Gastrocnemius medialis (tissue), 4 donors: ENCODE results near the gene REXO4. TPM values are rescaled to one million over a fixed set of nuclear protein-coding genes. Genes with fewer than 3 reads are reported as not detected.

Source experiments
- ATAC-seq, 2 donors: fragments of 150-250 bp; one replicate each; pipeline ENCODE4 v1.9.1; 2016
- DNase-seq, 2 donors: peaks; one replicate each; pipeline ENCODE4 v3.0.0-alpha.2; 2019
- H3K27ac ChIP-seq, 4 donors: fragments of 200-600 bp; sonication (generic); 1 replicate in 1 of 4; 2 replicates in 3 of 4; pipeline ENCODE4 v1.5.1; 2016 to 2018; ENCODE audit warnings: mild to moderate bottlenecking in 2 of 4, moderate library complexity in 1 of 4
- H3K27me3 ChIP-seq, 3 donors: fragments of 200-600 bp; sonication (generic) in 2 of 3; 1 replicate in 1 of 3; 2 replicates in 2 of 3; pipeline versions ENCODE4 v1.5.1 to v1.6.0; 2016 to 2019; ENCODE audit warnings: mild to moderate bottlenecking in 1 of 3, moderate library complexity in 1 of 3
- H3K36me3 ChIP-seq, 2 donors: fragments of 200-600 bp; sonication (generic) in 1 of 2; one replicate each; pipeline ENCODE4 v1.5.1; 2017 to 2018
- H3K4me1 ChIP-seq, 2 donors: fragments of 200-600 bp; sonication (generic) in 1 of 2; one replicate each; pipeline ENCODE4 v1.5.1; 2016 to 2017; ENCODE audit warnings: mild to moderate bottlenecking in 2 of 2
- H3K4me3 ChIP-seq, 4 donors: fragments of 200-600 bp; sonication (generic) in 3 of 4; 1 replicate in 1 of 4; 2 replicates in 3 of 4; pipeline ENCODE4 v1.5.1; 2016 to 2019; ENCODE audit warnings: mild to moderate bottlenecking in 2 of 4
- H3K9me3 ChIP-seq, 3 donors: fragments of 200-600 bp; sonication (generic) in 2 of 3; 1 replicate in 1 of 3; 2 replicates in 2 of 3; pipeline ENCODE4 v1.5.1; 2016 to 2019
- POLR2A ChIP-seq, 2 donors: fragments of 450-650 bp; IDR thresholded peaks; one replicate each; pipeline ENCODE4 v1.6.1; 2017; ENCODE audit warnings: antibody characterized with exemption in 2 of 2, mild to moderate bottlenecking in 2 of 2, moderate library complexity in 2 of 2
- in situ Hi-C, 4 donors: fragments of 200-750 bp; cut with MboI; loops; one replicate each; pipeline versions ENCODE4 v1.15.0 to v1.8.0; 2017; ENCODE audit warnings: low sequenced_read_pairs in 4 of 4
- intact Hi-C: fragments of 100-400 bp; cut with DNase I; formaldehyde crosslinking; loops from one replicate; pipeline ENCODE4 v1.15.1; 2023; ENCODE audit warnings: low total_unique reads
- total RNA-seq, 4 donors: library from RNA; depleted of rRNA; stranded (reverse); fragments of >200 nt; gene quantifications; one replicate each; pipeline versions ENCODE4 v1.1.0 to v1.2.3, GENCODE V29; 2016
- TF ChIP-seq, protein P1 (sequence below), 5 experiments: fragments of 450-650 bp in 3 of 5; fragments of 200-600 bp in 2 of 5; sonication (generic) in 2 of 5; IDR thresholded peaks in 4 of 5; conservative IDR thresholded peaks in 1 of 5; 1 replicate in 4 of 5; 2 replicates in 1 of 5; pipeline ENCODE4 v1.5.1; 2016 to 2019; ENCODE audit warnings: antibody characterized with exemption in 5 of 5, mild to moderate bottlenecking in 3 of 5, moderate library complexity in 3 of 5

REXO4 gene
- total RNA-seq, 4 donors from 2014 or later, result 26.1 to 42.5 (median 34.6) TPM

DNA sequence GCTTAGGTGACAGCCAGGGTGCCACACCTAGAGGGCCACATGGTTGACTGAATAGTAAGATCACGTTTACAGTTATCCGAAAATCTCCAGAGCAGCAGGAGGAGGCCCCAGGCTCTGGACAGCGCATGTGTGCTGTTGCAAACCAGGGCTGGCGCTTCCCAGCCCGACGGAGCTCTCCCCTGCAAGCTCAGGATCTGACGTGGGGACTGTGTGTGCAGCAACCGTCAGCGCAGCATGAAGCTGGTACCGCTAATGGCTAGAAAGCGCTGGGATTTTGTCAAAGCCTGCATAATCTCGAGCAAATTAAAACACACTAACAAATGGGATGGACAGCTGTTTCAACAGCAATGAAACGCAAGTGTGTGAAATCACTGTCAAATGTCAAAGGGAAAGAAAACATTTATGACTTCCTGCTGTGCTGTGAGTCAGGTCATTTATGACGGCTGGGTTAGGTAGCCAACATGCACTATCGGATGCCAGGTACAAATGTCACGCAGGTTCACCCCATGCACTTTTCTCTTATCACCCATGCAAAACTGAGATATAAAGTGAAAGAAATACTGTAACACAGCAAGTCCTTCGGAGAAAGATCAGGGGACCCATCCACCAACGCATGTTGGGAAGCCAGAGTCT is 49.4 kb downstream of the REXO4 start:
- in situ Hi-C loops, result no loop called here
- Histone ChIP-seq H3K4me3 (peak overlapping the region in 1 of 4 donors; percentile 10), H3K9me3 (no peaks in the 10 kb centered on the region), H3K27me3 (no peaks in the 10 kb centered on the region), H3K27ac (peak overlapping the region in 3 of 4 donors; percentile 12 to 56 (median 17)), H3K36me3 (peaks cover 0 to 38% of the 10 kb centered on the region in 2 donors), H3K4me1 (peaks cover 54 to 57% of the 10 kb centered on the region in 2 donors)
- no peak for TF ChIP-seq POLR2A (IDR thresholded peaks at IDR 0.05)
- TF ChIP-seq, protein P1, sequence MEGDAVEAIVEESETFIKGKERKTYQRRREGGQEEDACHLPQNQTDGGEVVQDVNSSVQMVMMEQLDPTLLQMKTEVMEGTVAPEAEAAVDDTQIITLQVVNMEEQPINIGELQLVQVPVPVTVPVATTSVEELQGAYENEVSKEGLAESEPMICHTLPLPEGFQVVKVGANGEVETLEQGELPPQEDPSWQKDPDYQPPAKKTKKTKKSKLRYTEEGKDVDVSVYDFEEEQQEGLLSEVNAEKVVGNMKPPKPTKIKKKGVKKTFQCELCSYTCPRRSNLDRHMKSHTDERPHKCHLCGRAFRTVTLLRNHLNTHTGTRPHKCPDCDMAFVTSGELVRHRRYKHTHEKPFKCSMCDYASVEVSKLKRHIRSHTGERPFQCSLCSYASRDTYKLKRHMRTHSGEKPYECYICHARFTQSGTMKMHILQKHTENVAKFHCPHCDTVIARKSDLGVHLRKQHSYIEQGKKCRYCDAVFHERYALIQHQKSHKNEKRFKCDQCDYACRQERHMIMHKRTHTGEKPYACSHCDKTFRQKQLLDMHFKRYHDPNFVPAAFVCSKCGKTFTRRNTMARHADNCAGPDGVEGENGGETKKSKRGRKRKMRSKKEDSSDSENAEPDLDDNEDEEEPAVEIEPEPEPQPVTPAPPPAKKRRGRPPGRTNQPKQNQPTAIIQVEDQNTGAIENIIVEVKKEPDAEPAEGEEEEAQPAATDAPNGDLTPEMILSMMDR (IDR thresholded peaks at IDR 0.05 in 4 of 5, conservative IDR thresholded peaks at IDR 0.05 in 1 of 5), result no peak
- intact Hi-C loops, result no loop called here
- DNase-seq, result no peak
- ATAC-seq, result peak in 1 of 2 donors; percentile 48

DNA sequence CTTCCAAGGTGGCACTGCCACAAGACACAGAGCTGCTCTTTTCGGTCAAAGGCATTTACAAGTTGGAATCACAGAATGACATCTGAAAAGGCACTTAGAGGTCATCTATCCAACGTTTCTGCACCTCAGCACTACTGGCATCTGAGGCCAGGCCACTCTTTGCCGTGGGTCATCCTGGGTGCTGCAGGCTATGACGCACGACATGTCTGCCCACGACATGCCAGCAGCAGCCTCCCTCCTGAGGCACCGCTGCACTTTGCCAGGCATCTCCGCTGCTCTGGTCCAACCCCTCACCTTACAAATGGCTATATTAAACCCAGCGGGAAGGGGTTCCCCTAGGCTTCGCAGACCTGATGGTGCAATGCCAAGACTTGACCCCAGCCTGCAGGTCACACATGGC is 50.0 kb downstream of the REXO4 start:
- Histone ChIP-seq H3K27me3 (no peaks in the 10 kb centered on the region), H3K27ac (peak overlapping the region in 3 of 4 donors; percentile 7 to 56 (median 12)), H3K36me3 (peaks cover 0 to 43% of the 10 kb centered on the region in 2 donors), H3K9me3 (no peaks in the 10 kb centered on the region), H3K4me1 (peaks cover 51 to 52% of the 10 kb centered on the region in 2 donors), H3K4me3 (no peak overlapping the region)
- in situ Hi-C loops, result no loop called here
- intact Hi-C loops, result no loop called here
- ATAC-seq (no peak), DNase-seq (no peak)
- no peak for TF ChIP-seq POLR2A (IDR thresholded peaks at IDR 0.05)
- TF ChIP-seq, protein P1 (IDR thresholded peaks at IDR 0.05 in 4 of 5, conservative IDR thresholded peaks at IDR 0.05 in 1 of 5), result no peak

DNA sequence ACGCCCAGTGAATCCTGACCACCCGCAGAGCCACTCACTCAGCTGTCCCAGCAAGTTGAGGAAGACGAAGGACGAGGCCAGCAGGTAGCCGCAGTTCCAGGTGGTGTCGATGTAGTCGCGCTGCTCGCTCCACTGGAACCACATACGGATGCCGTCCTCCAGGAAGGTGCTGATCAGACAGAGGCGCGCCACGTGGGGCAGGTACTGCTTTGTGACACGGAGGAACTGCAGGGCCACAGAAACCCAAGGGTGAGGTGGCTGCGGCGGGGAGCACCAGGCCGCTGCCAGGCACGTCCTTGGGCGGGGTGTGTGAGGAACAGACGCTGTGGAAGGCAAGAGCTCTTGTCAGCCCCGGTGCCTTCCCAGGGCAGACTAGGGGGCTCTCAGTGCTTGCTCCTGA is 50.6 kb downstream of the REXO4 start:
- Histone ChIP-seq H3K4me1 (peaks cover 46 to 47% of the 10 kb centered on the region in 2 donors), H3K36me3 (peaks cover 0 to 49% of the 10 kb centered on the region in 2 donors), H3K27ac (no peak overlapping the region), H3K27me3 (no peaks in the 10 kb centered on the region), H3K9me3 (no peaks in the 10 kb centered on the region), H3K4me3 (no peak overlapping the region)
- DNase-seq (no peak), ATAC-seq (no peak)
- no peak for TF ChIP-seq POLR2A (IDR thresholded peaks at IDR 0.05)
- TF ChIP-seq, protein P1 (IDR thresholded peaks at IDR 0.05 in 4 of 5, conservative IDR thresholded peaks at IDR 0.05 in 1 of 5), result no peak
- intact Hi-C loops (no loop called here), in situ Hi-C loops (no loop called here)

DNA sequence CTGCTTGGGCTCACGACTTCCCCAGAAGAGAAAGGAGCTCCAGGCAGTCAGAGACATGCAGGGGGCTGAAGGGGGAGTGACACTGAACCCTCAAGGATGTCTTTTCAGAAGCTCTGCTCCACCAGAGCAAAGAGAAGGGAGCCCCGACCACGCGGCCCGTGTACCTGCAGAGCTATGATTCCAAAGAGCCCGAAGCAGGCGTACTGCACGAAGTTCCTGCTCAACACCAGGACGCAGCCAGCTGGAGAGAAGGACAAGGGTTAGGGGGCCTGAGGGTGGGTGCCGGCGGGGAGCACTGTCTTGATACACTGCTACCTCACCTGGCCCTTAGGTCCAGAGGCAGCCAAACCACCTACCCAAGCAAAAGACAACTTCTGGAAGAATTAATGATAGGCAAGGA is 51.4 kb downstream of the REXO4 start:
- H3K27ac ChIP-seq, result no peak overlapping the region
- in situ Hi-C loops (no loop called here), intact Hi-C loops (no loop called here)
- H3K4me1 ChIP-seq, result peaks cover 38 to 39% of the 10 kb centered on the region in 2 donors
- H3K36me3 ChIP-seq, result peaks cover 0 to 57% of the 10 kb centered on the region in 2 donors
- ATAC-seq, result no peak
- no peaks in the 10 kb centered on the region for H3K27me3 ChIP-seq
- no peaks in the 10 kb centered on the region for H3K9me3 ChIP-seq
- TF ChIP-seq POLR2A (IDR thresholded peaks at IDR 0.05), result no peak
- TF ChIP-seq, protein P1 (IDR thresholded peaks at IDR 0.05 in 4 of 5, conservative IDR thresholded peaks at IDR 0.05 in 1 of 5), result no peak
- no peak overlapping the region for H3K4me3 ChIP-seq
- no peak for DNase-seq
